ENCODE measurements around the gene MCEMP1. TPM values are rescaled to one million over a fixed set of nuclear protein-coding genes. Genes with fewer than 3 reads are reported as not detected.

Gene MCEMP1
- total RNA-seq, 2 experiments from 2014 or later: 0.22 TPM; not detected in 1

GRCh38 chr19:7645163-7645562 lies 31.7 kb upstream of the MCEMP1 start:
- no peak for DNase-seq (ENCODE audit: low spot score)
- intact Hi-C loops (cut with micrococcal nuclease; ENCODE audit: unreplicated experiment): no loop called here
- H3K4me2 ChIP-seq (ENCODE audit: low read length): no peak overlapping the region
- TF ChIP-seq CTCF (conservative IDR thresholded peaks at IDR 0.05; ENCODE audit: low read length): no peak
- no peak for TF ChIP-seq EZH2phosphoT487 (IDR thresholded peaks at IDR 0.05; ENCODE audit: borderline replicate concordance, low read depth, low read length)
- ChIA-PET CTCF (ENCODE audit: unreplicated experiment) (no interaction called here), POLR2A (no interaction called here)
- H3K4me3 ChIP-seq (ENCODE audit: low read depth, low read length, poor library complexity, severe bottlenecking): no peak overlapping the region
- no peaks in the 10 kb centered on the region for H3K79me2 ChIP-seq (ENCODE audit: insufficient read depth, low read depth, low read length)
- no peaks in the 10 kb centered on the region for H3K9me2 ChIP-seq (ENCODE audit: insufficient read depth, low read length)
- no TSS peak for BruUV-seq (replicated peaks)
- H3K27ac ChIP-seq (ENCODE audit: low read depth, low read length, poor library complexity, severe bottlenecking): no peak overlapping the region
- no peaks in the 10 kb centered on the region for H3K4me1 ChIP-seq (ENCODE audit: insufficient read depth, low read length, poor library complexity, severe bottlenecking)
- no peaks in the 10 kb centered on the region for H4K20me1 ChIP-seq (ENCODE audit: insufficient read depth, low read length)
- H3K9me3 ChIP-seq (ENCODE audit: low read length): no peaks in the 10 kb centered on the region
- no peaks in the 10 kb centered on the region for H3K36me3 ChIP-seq (ENCODE audit: insufficient read depth, low read length)
- no peak overlapping the region for H2AFZ ChIP-seq (ENCODE audit: low read length)

GRCh38 chr19:7645656-7646425 lies 31.0 kb upstream of the MCEMP1 start:
- ChIA-PET CTCF (ENCODE audit: unreplicated experiment) (no interaction called here), POLR2A (no interaction called here)
- Histone ChIP-seq H3K27ac (ENCODE audit: low read depth, low read length, poor library complexity, severe bottlenecking) (no peak overlapping the region), H3K4me3 (ENCODE audit: low read depth, low read length, poor library complexity, severe bottlenecking) (no peak overlapping the region), H3K79me2 (ENCODE audit: insufficient read depth, low read depth, low read length) (no peaks in the 10 kb centered on the region), H3K4me2 (ENCODE audit: low read length) (no peak overlapping the region), H3K9me3 (ENCODE audit: low read length) (no peaks in the 10 kb centered on the region), H3K9me2 (ENCODE audit: insufficient read depth, low read length) (no peaks in the 10 kb centered on the region), H3K4me1 (ENCODE audit: insufficient read depth, low read length, poor library complexity, severe bottlenecking) (no peaks in the 10 kb centered on the region), H4K20me1 (ENCODE audit: insufficient read depth, low read length) (no peaks in the 10 kb centered on the region), H3K36me3 (ENCODE audit: insufficient read depth, low read length) (no peaks in the 10 kb centered on the region), H2AFZ (ENCODE audit: low read length) (no peak overlapping the region)
- intact Hi-C loops (cut with micrococcal nuclease; ENCODE audit: unreplicated experiment): no loop called here
- DNase-seq (ENCODE audit: low spot score): no peak
- TF ChIP-seq CTCF (conservative IDR thresholded peaks at IDR 0.05; ENCODE audit: low read length) (no peak), EZH2phosphoT487 (IDR thresholded peaks at IDR 0.05; ENCODE audit: borderline replicate concordance, low read depth, low read length) (no peak)
- no TSS peak for BruUV-seq (replicated peaks)

- CTCF ChIA-PET (ENCODE audit: unreplicated experiment): no interaction called here
- no peak overlapping the region for H2AFZ ChIP-seq (ENCODE audit: low read length)
- no peaks in the 10 kb centered on the region for H3K79me2 ChIP-seq (ENCODE audit: insufficient read depth, low read depth, low read length)
- no peaks in the 10 kb centered on the region for H3K36me3 ChIP-seq (ENCODE audit: insufficient read depth, low read length)
- H3K27ac ChIP-seq (ENCODE audit: low read depth, low read length, poor library complexity, severe bottlenecking): no peak overlapping the region
- no peak for TF ChIP-seq EZH2phosphoT487 (IDR thresholded peaks at IDR 0.05; ENCODE audit: borderline replicate concordance, low read depth, low read length)
- no peak for TF ChIP-seq CTCF (conservative IDR thresholded peaks at IDR 0.05; ENCODE audit: low read length)
- no TSS peak for BruUV-seq (replicated peaks)
- intact Hi-C loops (cut with micrococcal nuclease; ENCODE audit: unreplicated experiment): no loop called here
- POLR2A ChIA-PET: no interaction called here
- H3K4me1 ChIP-seq (ENCODE audit: insufficient read depth, low read length, poor library complexity, severe bottlenecking): no peaks in the 10 kb centered on the region
- H3K4me3 ChIP-seq (ENCODE audit: low read depth, low read length, poor library complexity, severe bottlenecking): no peak overlapping the region
- H3K9me2 ChIP-seq (ENCODE audit: insufficient read depth, low read length): no peaks in the 10 kb centered on the region
- no peaks in the 10 kb centered on the region for H4K20me1 ChIP-seq (ENCODE audit: insufficient read depth, low read length)
- DNase-seq (ENCODE audit: low spot score): no peak
- no peaks in the 10 kb centered on the region for H3K9me3 ChIP-seq (ENCODE audit: low read length)
- no peak overlapping the region for H3K4me2 ChIP-seq (ENCODE audit: low read length)
Observed at GRCh38 chr19:7646426-7646700, 30.5 kb upstream of the MCEMP1 start.
